Peyer's patch (tissue), 4 donors: ENCODE measurements around the gene COL16A1.

Source experiments
- POLR2A ChIP-seq, 2 donors: fragments of 450-650 bp; IDR thresholded peaks; one replicate each; pipeline ENCODE4 v1.5.1; 2017; ENCODE audit warnings: antibody characterized with exemption in 2 of 2, mild to moderate bottlenecking in 2 of 2, moderate library complexity in 2 of 2
- TF ChIP-seq, protein P1 (sequence below), 6 experiments: fragments of 450-650 bp in 4 of 6; fragments of 200-600 bp in 2 of 6; sonication (generic) in 1 of 6; IDR thresholded peaks; one replicate each; pipeline ENCODE4 v1.5.1; 2017 to 2019; ENCODE audit warnings: antibody characterized with exemption in 6 of 6, mild to moderate bottlenecking in 3 of 6, moderate library complexity in 1 of 6

DNA sequence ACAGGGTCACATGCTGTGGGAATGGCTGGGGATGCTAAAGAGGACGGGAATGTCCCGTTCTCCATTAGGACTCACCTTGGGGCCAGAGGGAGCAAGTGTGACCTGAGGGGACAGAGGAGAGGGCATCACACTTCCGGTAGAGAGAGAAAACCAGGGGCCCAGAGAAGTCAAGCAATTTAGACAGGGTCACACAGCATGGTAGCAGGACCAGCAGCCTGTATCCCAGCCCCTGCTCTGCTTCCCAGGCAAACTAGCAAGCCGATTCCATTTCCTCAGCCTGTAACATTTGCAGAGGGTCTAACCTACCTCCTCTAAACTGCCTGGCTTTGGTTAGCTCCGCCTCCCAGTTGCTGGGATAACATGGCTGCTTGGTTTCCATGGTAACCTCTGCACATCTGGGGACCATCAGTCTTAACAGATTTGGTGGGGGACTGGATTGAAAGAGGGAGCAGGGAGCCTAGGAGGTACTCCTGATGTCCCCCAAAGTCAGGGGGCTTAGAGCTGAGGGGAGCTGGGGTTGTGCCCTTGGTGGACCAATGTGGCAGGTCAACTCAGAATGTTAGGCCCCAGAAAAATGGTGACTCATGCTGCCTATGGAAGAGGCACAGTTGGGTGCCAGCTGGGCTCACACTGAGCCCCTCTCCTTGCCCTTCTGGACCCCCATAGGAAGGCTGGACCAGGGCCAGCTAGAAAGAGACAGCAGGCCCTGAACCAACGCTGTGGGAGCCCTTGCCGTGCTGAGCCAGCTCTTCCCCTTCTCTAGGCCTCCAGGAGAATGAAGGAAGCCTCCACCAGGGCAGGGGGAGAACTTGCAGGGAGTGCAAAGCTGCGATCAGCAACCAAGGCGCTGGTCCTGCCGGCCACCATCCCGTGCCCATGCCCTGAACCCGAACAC lies 9.5 kb downstream of the COL16A1 start:
- TF ChIP-seq, protein P1, sequence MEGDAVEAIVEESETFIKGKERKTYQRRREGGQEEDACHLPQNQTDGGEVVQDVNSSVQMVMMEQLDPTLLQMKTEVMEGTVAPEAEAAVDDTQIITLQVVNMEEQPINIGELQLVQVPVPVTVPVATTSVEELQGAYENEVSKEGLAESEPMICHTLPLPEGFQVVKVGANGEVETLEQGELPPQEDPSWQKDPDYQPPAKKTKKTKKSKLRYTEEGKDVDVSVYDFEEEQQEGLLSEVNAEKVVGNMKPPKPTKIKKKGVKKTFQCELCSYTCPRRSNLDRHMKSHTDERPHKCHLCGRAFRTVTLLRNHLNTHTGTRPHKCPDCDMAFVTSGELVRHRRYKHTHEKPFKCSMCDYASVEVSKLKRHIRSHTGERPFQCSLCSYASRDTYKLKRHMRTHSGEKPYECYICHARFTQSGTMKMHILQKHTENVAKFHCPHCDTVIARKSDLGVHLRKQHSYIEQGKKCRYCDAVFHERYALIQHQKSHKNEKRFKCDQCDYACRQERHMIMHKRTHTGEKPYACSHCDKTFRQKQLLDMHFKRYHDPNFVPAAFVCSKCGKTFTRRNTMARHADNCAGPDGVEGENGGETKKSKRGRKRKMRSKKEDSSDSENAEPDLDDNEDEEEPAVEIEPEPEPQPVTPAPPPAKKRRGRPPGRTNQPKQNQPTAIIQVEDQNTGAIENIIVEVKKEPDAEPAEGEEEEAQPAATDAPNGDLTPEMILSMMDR (IDR thresholded peaks at IDR 0.05) = no peak
- TF ChIP-seq POLR2A (IDR thresholded peaks at IDR 0.05) = no peak
